GM18870 (cell line): ENCODE results near the gene ST3GAL4.

ENCODE experiments used
- ATAC-seq: cut with Tn5 transposase; IDR thresholded peaks from one replicate; pipeline ENCODE4 v1.9.1; 2021; ENCODE audit warnings: moderate library complexity; ENCODE audit not compliant: unreplicated experiment

The ST3GAL4 gene

GRCh38 chr11:126418887-126419286 is 63.4 kb downstream of the ST3GAL4 start:
- no peak for ATAC-seq

- peak; percentile 83 for ATAC-seq
These were observed 64.6 kb downstream of the ST3GAL4 start for GRCh38 chr11:126419801-126420697.

- ATAC-seq, result no peak
These were observed 65.3 kb downstream of the ST3GAL4 start for GRCh38 chr11:126420698-126421256.

GRCh38 chr11:126421271-126421671 is 65.8 kb downstream of the ST3GAL4 start:
- no peak for ATAC-seq

GRCh38 chr11:126422446-126422845 is 67.0 kb downstream of the ST3GAL4 start:
- ATAC-seq, result no peak

- ATAC-seq, result no peak
These were observed 67.7 kb downstream of the ST3GAL4 start for GRCh38 chr11:126423154-126423553.

- no peak for ATAC-seq
These were observed 68.3 kb downstream of the ST3GAL4 start for GRCh38 chr11:126423743-126424142.

- ATAC-seq, result no peak
These were observed 69.1 kb downstream of the ST3GAL4 start for GRCh38 chr11:126424471-126425039.

- ATAC-seq, result no peak
These were observed 70.6 kb downstream of the ST3GAL4 start for GRCh38 chr11:126426106-126426505.

- ATAC-seq, result no peak
These were observed 71.6 kb downstream of the ST3GAL4 start for GRCh38 chr11:126426820-126427749.

- no peak for ATAC-seq
These were observed 75.3 kb downstream of the ST3GAL4 start for GRCh38 chr11:126430581-126431335.

- no peak for ATAC-seq
These were observed 76.0 kb downstream of the ST3GAL4 start for GRCh38 chr11:126431401-126432064.

GRCh38 chr11:126432065-126432461 is 76.6 kb downstream of the ST3GAL4 start:
- ATAC-seq, result no peak

GRCh38 chr11:126432525-126432924 is 77.0 kb downstream of the ST3GAL4 start:
- ATAC-seq, result no peak

GRCh38 chr11:126433244-126433846 is 77.9 kb downstream of the ST3GAL4 start:
- ATAC-seq, result no peak

GRCh38 chr11:126433989-126434949 is 78.8 kb downstream of the ST3GAL4 start:
- no peak for ATAC-seq

- ATAC-seq, result no peak
These were observed 79.5 kb downstream of the ST3GAL4 start for GRCh38 chr11:126434950-126435335.

GRCh38 chr11:126436209-126436755 is 80.8 kb downstream of the ST3GAL4 start:
- ATAC-seq, result no peak
